Common myeloid progenitor, CD34-positive (primary cell): ENCODE data around the gene BOLA3.

ENCODE experiments used
- CTCF ChIA-PET: fragments of 350-600 bp; sonication (Branson Sonifier 250); formaldehyde crosslinking; loops from one replicate; lab custom pipeline; 2021; ENCODE audit warnings: antibody characterized with exemption; lab: Charles Lee
- POLR2A ChIA-PET: fragments of 350-600 bp; sonication (Branson Sonifier 250); formaldehyde crosslinking; loops from one replicate; lab custom pipeline; 2021; ENCODE audit warnings: antibody characterized with exemption; lab: Charles Lee
- DNase-seq, 3 donors: peaks; one replicate each; pipeline versions ENCODE4 v3.0.0 to v3.0.0-alpha.2; 2013
- H3K27ac ChIP-seq, 2 experiments: 1 replicate in 1 of 2; 2 replicates in 1 of 2; pipeline ENCODE4 v1.7.0; 2013; ENCODE audit warnings: inconsistent platforms in 2 of 2, low read length in 2 of 2, mild to moderate bottlenecking in 2 of 2, low read depth in 1 of 2, moderate library complexity in 1 of 2; ENCODE audit not compliant: severe bottlenecking in 2 of 2, insufficient read depth in 1 of 2, poor library complexity in 1 of 2
- H3K27me3 ChIP-seq, 5 experiments: replicated peaks in 2 of 5; 1 replicate in 3 of 5; 2 replicates in 2 of 5; pipeline versions ENCODE4 v1.6.1 to v1.7.0; 2013; ENCODE audit warnings: low read length in 4 of 5, mild to moderate bottlenecking in 2 of 5, moderate library complexity in 2 of 5, inconsistent platforms in 1 of 5; ENCODE audit not compliant: insufficient read depth in 5 of 5, control insufficient read depth in 4 of 5
- H3K36me3 ChIP-seq, 4 experiments: 1 replicate in 2 of 4; 2 replicates in 2 of 4; pipeline versions ENCODE4 v1.6.1 to v1.7.0; 2013; ENCODE audit warnings: low read length in 3 of 4, control low read depth in 1 of 4, mild to moderate bottlenecking in 1 of 4; ENCODE audit not compliant: control insufficient read depth in 4 of 4, insufficient read depth in 4 of 4
- H3K4me1 ChIP-seq, 4 experiments: 1 replicate in 3 of 4; 2 replicates in 1 of 4; pipeline versions ENCODE4 v1.6.1 to v1.7.1; 2013; ENCODE audit warnings: low read length in 3 of 4, mild to moderate bottlenecking in 3 of 4, control low read depth in 1 of 4, inconsistent platforms in 1 of 4, moderate library complexity in 1 of 4; ENCODE audit not compliant: control insufficient read depth in 4 of 4, insufficient read depth in 4 of 4; ENCODE audit errors: control extremely low read depth in 1 of 4
- H3K4me3 ChIP-seq, 7 experiments: 1 replicate in 4 of 7; 2 replicates in 3 of 7; pipeline versions ENCODE4 v1.5.1 to v1.7.0; 2013; ENCODE audit warnings: mild to moderate bottlenecking in 7 of 7, low read length in 6 of 7, moderate library complexity in 6 of 7, inconsistent platforms in 2 of 7, low read depth in 2 of 7, control low read depth in 1 of 7; ENCODE audit not compliant: insufficient read depth in 4 of 7, control insufficient read depth in 1 of 7; ENCODE audit errors: extremely low read depth in 1 of 7
- H3K9me3 ChIP-seq, 5 experiments: 1 replicate in 4 of 5; 2 replicates in 1 of 5; pipeline versions ENCODE4 v1.6.1 to v1.7.1; 2013; ENCODE audit warnings: low read length in 4 of 5, mild to moderate bottlenecking in 2 of 5, inconsistent platforms in 1 of 5, low read depth in 1 of 5, moderate library complexity in 1 of 5; ENCODE audit not compliant: control insufficient read depth in 4 of 5, insufficient read depth in 2 of 5; ENCODE audit errors: control extremely low read depth in 1 of 5
- WGBS: methylation state at CpG from one replicate; pipeline ENCODE4 v1.1.5; 2013; ENCODE audit not compliant: insufficient coverage; 5-methylcytosine and 5-hydroxymethylcytosine counted together

The BOLA3 gene

DNA sequence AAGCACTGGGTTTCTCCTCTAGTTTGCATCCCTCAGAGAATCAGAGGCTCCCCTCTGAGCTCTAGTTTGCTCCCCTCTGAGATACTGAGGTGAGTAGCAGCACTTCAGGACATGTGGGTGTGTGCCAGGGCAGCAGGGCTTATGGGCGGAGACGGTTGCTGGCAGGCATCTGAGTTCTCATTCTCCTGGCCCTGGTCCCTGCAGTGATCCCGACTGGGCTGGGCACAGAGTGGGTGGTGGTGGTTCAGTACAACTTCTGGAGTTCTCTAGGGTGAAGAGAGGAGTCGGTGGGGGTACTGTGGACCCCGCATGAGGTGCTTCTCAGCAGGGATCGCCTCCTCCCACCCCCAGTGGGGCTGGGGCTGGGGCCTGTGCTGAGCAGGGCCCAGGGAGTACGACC, 47.9 kb downstream of the BOLA3 start:
- H3K9me3 ChIP-seq: no peaks in the 10 kb centered on the region
- peaks cover 15 to 74% (median 50%) of the 10 kb centered on the region in 4 experiments for H3K36me3 ChIP-seq
- H3K4me3 ChIP-seq: no peak overlapping the region
- ChIA-PET POLR2A (no interaction called here), CTCF (interaction anchor here (2.0 to 2.8 kb wide), 2 partner anchors 10 to 11 kb away, joined by 8 read pairs; no protein-coding TSS in a partner anchor)
- H3K4me1 ChIP-seq: no peaks in the 10 kb centered on the region
- H3K27ac ChIP-seq: no peak overlapping the region
- DNase-seq: no peak
- 100% methylated on average over 6 of the region's 7 CpGs for WGBS
- no peaks in the 10 kb centered on the region for H3K27me3 ChIP-seq

GRCh38 chr2:74099271-74099670, 48.4 kb downstream of the BOLA3 start:
- WGBS: 97% methylated on average over 20 of the region's 20 CpGs
- Histone ChIP-seq H3K9me3 (no peaks in the 10 kb centered on the region), H3K4me1 (no peaks in the 10 kb centered on the region), H3K27me3 (no peaks in the 10 kb centered on the region), H3K36me3 (peaks cover 20 to 76% (median 53%) of the 10 kb centered on the region in 4 experiments), H3K27ac (no peak overlapping the region), H3K4me3 (no peak overlapping the region)
- POLR2A ChIA-PET: no interaction called here
- CTCF ChIA-PET: interaction anchor here (2.8 kb wide), 1 partner anchor 11 kb away, joined by 8 read pairs; no protein-coding TSS in a partner anchor
- no peak for DNase-seq

DNA sequence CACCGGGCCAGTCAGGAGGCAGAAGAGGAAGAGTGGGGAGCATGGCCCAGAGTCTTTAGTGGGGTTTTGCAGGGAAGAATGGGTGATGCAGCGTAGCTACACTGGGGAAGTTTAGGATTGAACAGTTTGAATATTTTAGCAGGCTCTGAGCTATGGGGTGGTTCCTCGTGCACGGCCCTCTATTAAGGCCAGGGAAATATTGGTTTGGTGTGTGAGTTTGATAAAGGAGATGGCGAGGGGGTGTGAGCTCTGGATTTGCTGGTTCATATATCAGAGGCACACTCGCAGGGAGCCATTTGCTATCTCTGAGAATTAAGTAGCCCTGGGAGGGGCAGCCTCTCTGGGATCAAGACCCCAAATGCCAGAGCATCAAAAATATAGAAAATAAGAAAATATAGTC, 50.1 kb downstream of the BOLA3 start:
- ChIA-PET CTCF (interaction anchor here (0.6 to 1.9 kb wide), 6 partner anchors 9 to 271 kb away, joined by 3 to 4 read pairs (median 3); no protein-coding TSS in a partner anchor), POLR2A (interaction anchor here (0.6 kb wide), 1 partner anchor 21 kb away, joined by 3 read pairs; no protein-coding TSS in a partner anchor)
- Histone ChIP-seq H3K36me3 (peaks cover 19 to 81% (median 64%) of the 10 kb centered on the region in 4 experiments), H3K27me3 (no peaks in the 10 kb centered on the region), H3K9me3 (no peaks in the 10 kb centered on the region), H3K4me3 (no peak overlapping the region), H3K27ac (no peak overlapping the region), H3K4me1 (no peaks in the 10 kb centered on the region)
- 82% methylated on average over 3 of the region's 6 CpGs for WGBS
- no peak for DNase-seq

DNA sequence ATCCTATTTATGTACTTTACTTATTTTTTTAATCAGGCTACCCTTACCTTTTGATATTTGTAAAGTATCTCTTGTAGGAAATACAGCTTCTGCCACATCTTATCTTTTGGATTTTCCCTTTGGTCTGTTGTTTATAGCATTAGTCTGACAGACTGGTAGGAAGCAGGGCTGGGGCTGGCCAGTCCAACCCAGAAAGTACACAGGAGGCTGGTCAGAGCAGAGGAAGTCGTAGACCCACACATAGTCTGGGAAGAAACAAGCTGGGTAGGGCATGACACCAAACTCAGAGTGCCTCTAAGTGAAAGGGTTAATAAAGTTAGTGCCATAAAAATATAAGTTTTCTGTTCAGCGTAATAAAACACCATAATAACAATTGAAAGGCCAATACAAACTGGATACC, 51.7 kb downstream of the BOLA3 start:
- no peaks in the 10 kb centered on the region for H3K4me1 ChIP-seq
- no peaks in the 10 kb centered on the region for H3K9me3 ChIP-seq
- no peak overlapping the region for H3K27ac ChIP-seq
- 100% methylated on average over 1 of the region's 2 CpGs for WGBS
- peaks cover 19 to 78% (median 63%) of the 10 kb centered on the region in 4 experiments for H3K36me3 ChIP-seq
- CTCF ChIA-PET: interaction anchor here (1.9 kb wide), 1 partner anchor 11 kb away, joined by 4 read pairs; no protein-coding TSS in a partner anchor
- no peak overlapping the region for H3K4me3 ChIP-seq
- H3K27me3 ChIP-seq: no peaks in the 10 kb centered on the region
- no peak for DNase-seq
- POLR2A ChIA-PET: no interaction called here

GRCh38 chr2:74095632-74096031, 52.1 kb downstream of the BOLA3 start:
- ChIA-PET CTCF (no interaction called here), POLR2A (no interaction called here)
- Histone ChIP-seq H3K9me3 (no peaks in the 10 kb centered on the region), H3K27me3 (no peaks in the 10 kb centered on the region), H3K4me3 (no peak overlapping the region), H3K36me3 (peaks cover 17 to 77% (median 63%) of the 10 kb centered on the region in 4 experiments), H3K4me1 (no peaks in the 10 kb centered on the region), H3K27ac (no peak overlapping the region)
- WGBS: 100% methylated on average over 2 of the region's 3 CpGs
- no peak for DNase-seq

- WGBS: 98% methylated on average over 7 of the region's 7 CpGs
- H3K4me1 ChIP-seq: no peaks in the 10 kb centered on the region
- ChIA-PET CTCF (no interaction called here), POLR2A (no interaction called here)
- DNase-seq: no peak
- H3K9me3 ChIP-seq: no peaks in the 10 kb centered on the region
- peaks cover 16 to 76% (median 60%) of the 10 kb centered on the region in 4 experiments for H3K36me3 ChIP-seq
- no peaks in the 10 kb centered on the region for H3K27me3 ChIP-seq
- H3K27ac ChIP-seq: no peak overlapping the region
- H3K4me3 ChIP-seq: no peak overlapping the region
Measured at GRCh38 chr2:74094291-74094690, 53.4 kb downstream of the BOLA3 start.

GRCh38 chr2:74093840-74094239, 53.9 kb downstream of the BOLA3 start:
- POLR2A ChIA-PET: no interaction called here
- no peaks in the 10 kb centered on the region for H3K9me3 ChIP-seq
- no peak overlapping the region for H3K4me3 ChIP-seq
- no peak for DNase-seq
- no peak overlapping the region for H3K27ac ChIP-seq
- H3K27me3 ChIP-seq: no peaks in the 10 kb centered on the region
- no peaks in the 10 kb centered on the region for H3K4me1 ChIP-seq
- CTCF ChIA-PET: no interaction called here
- peaks cover 14 to 76% (median 59%) of the 10 kb centered on the region in 4 experiments for H3K36me3 ChIP-seq
- WGBS: 100% methylated on average over 4 of the region's 6 CpGs
